Liver (tissue), 3 donors: ENCODE data around the gene ADGRV1.

Experiments used
- CTCF ChIP-seq: fragments of 150-350 bp; IDR thresholded peaks from 2 replicates; pipeline ENCODE4 v1.5.1; 2017; ENCODE audit warnings: improper control_type of control experiment, low read depth, low read length; ENCODE audit not compliant: missing input control
- GABPA ChIP-seq, 2 donors: IDR thresholded peaks in 1 of 2; conservative IDR thresholded peaks in 1 of 2; 2 replicates each; pipeline ENCODE4 v1.6.1; 2016; ENCODE audit warnings: antibody characterized with exemption in 2 of 2, mild to moderate bottlenecking in 1 of 2, moderate library complexity in 1 of 2
- JUND ChIP-seq, 2 donors: IDR thresholded peaks; 2 replicates each; pipeline ENCODE4 v1.6.1; 2016; ENCODE audit warnings: antibody characterized with exemption in 2 of 2
- RAD21 ChIP-seq, 2 donors: IDR thresholded peaks; 2 replicates each; pipeline ENCODE4 v1.6.1; 2016; ENCODE audit warnings: antibody characterized with exemption in 2 of 2, mild to moderate bottlenecking in 2 of 2
- RXRA ChIP-seq, 2 donors: IDR thresholded peaks; 2 replicates each; pipeline ENCODE4 v1.6.1; 2017 to 2018; ENCODE audit warnings: antibody characterized with exemption in 2 of 2, mild to moderate bottlenecking in 1 of 2
- TAF1 ChIP-seq: conservative IDR thresholded peaks from 2 replicates; pipeline ENCODE4 v1.6.1; 2016; ENCODE audit warnings: antibody characterized with exemption, mild to moderate bottlenecking
- YY1 ChIP-seq: IDR thresholded peaks from 2 replicates; pipeline ENCODE4 v1.6.1; 2016; ENCODE audit warnings: antibody characterized with exemption, mild to moderate bottlenecking
- TF ChIP-seq, protein P1 (sequence below): IDR thresholded peaks from 2 replicates; pipeline ENCODE4 v1.6.1; 2016; ENCODE audit warnings: antibody characterized with exemption
- donor health status: healthy.
- donor health status: healthy.

GRCh38 chr5:90934738-90935137 lies 376.1 kb downstream of the ADGRV1 start:
- TF ChIP-seq JUND (IDR thresholded peaks at IDR 0.05) (no peak), CTCF (no peak), RXRA (IDR thresholded peaks at IDR 0.05) (no peak), GABPA (IDR thresholded peaks at IDR 0.05 in 1 of 2, conservative IDR thresholded peaks at IDR 0.05 in 1 of 2) (no peak), YY1 (no peak), TAF1 (no peak), RAD21 (IDR thresholded peaks at IDR 0.05) (no peak)
- TF ChIP-seq, protein P1, sequence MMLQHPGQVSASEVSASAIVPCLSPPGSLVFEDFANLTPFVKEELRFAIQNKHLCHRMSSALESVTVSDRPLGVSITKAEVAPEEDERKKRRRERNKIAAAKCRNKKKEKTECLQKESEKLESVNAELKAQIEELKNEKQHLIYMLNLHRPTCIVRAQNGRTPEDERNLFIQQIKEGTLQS, result no peak
